Skeletal muscle satellite cell (primary cell): ENCODE measurements around the gene GINS1. TPM values are rescaled to one million over a fixed set of nuclear protein-coding genes. Genes with fewer than 3 reads are reported as not detected.
A peak's percentile ranks its signal among the peaks of the same experiment; 100 is the strongest.

ENCODE experiments used
- H3K27me3 ChIP-seq: 2 replicates; pipeline ENCODE4 v1.7.0; 2013; ENCODE audit warnings: low read length; ENCODE audit not compliant: control insufficient read depth, insufficient read depth
- H3K36me3 ChIP-seq: 2 replicates; pipeline ENCODE4 v1.7.0; 2013; ENCODE audit warnings: mild to moderate bottlenecking, control low read depth, low read length; ENCODE audit not compliant: insufficient read depth
- H3K4me1 ChIP-seq: 2 replicates; pipeline ENCODE4 v1.7.0; 2013; ENCODE audit warnings: low read length; ENCODE audit not compliant: control insufficient read depth, insufficient read depth
- H3K4me2 ChIP-seq: 2 replicates; pipeline ENCODE4 v1.7.0; 2013; ENCODE audit warnings: mild to moderate bottlenecking, low read length
- H3K4me3 ChIP-seq: 2 replicates; pipeline ENCODE4 v1.7.0; 2013; ENCODE audit warnings: low read length
- H3K9ac ChIP-seq: 2 replicates; pipeline ENCODE4 v1.7.0; 2013; ENCODE audit warnings: mild to moderate bottlenecking, low read depth, low read length, moderate library complexity
- H3K9me3 ChIP-seq: replicated peaks from 2 replicates; pipeline ENCODE4 v1.7.0; 2013; ENCODE audit warnings: mild to moderate bottlenecking, control low read depth, low read length
- total RNA-seq: library from RNA; depleted of rRNA; stranded (reverse); fragments of >200 nt; gene quantifications from 2 replicates; pipeline ENCODE4 v1.2.3, GENCODE V29; 2012; rRNA removed

The GINS1 gene
- total RNA-seq: 9.9 and 10.0 TPM in 2 replicates

- no peaks in the 10 kb centered on the region for H3K36me3 ChIP-seq
- no peaks in the 10 kb centered on the region for H3K27me3 ChIP-seq
- H3K4me3 ChIP-seq: peak within 1 kb of the TSS; percentile 84
These were observed at the start of gene GINS1 for GRCh38 chr20:25407311-25408169. Gene GINS1, plus strand, starts transcription at chr20:25407673. Its CDS starts 148 bp downstream, at chr20:25407821.

DNA sequence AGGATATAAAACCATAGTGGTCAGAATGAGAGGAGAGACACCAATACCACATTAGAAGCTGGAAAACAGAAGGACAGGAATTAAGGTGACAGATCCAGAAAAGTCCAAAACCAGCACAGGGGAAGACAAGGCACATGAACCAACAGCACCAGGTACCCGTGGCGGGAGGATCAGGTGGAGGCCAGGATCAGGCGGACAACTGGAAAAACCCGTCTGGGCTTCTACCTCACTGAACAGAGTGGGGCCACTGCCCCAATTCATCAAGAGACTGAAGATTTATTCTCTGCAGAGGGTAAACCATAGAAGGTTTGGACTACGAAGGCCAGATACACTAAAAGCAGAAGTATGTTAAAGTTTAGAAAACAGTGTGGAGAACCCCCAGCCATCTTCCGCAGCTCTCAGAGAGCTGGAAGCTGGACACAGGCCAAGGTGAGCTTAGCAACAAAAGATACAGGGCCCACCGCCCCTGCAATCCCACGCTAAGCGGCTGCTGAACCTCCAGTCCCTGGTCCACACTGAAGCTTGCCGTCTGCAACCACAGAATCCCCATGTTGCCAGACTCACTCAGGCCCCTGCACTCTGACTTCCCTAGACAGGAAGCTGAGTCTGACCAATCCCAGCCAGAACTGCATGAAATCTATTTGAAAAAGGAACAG is 46.7 kb upstream of the GINS1 start:
- peaks cover 9% of the 10 kb centered on the region for H3K4me1 ChIP-seq
- no peaks in the 10 kb centered on the region for H3K9me3 ChIP-seq
- no peak overlapping the region for H3K9ac ChIP-seq
- peak overlapping the region; percentile 25 for H3K4me2 ChIP-seq
- H3K4me3 ChIP-seq: no peak overlapping the region
- H3K36me3 ChIP-seq: no peaks in the 10 kb centered on the region
- no peaks in the 10 kb centered on the region for H3K27me3 ChIP-seq

More at GRCh38 chr20:25407311-25408169, at the start of gene GINS1:
- Histone ChIP-seq H3K9me3 (peaks cover 6% of the 10 kb centered on the region), H3K4me1 (peaks cover 16% of the 10 kb centered on the region), H3K4me2 (peak within 1 kb of the TSS; percentile 86), H3K9ac (peak within 1 kb of the TSS; percentile 87)

- Histone ChIP-seq H3K4me3 (no peak overlapping the region), H3K9ac (no peak overlapping the region), H3K4me1 (peaks cover 9% of the 10 kb centered on the region)
These were observed 46.2 kb upstream of the GINS1 start for GRCh38 chr20:25361287-25361683.

GRCh38 chr20:25364180-25364788 is 43.2 kb upstream of the GINS1 start:
- H3K9ac ChIP-seq: no peak overlapping the region
- no peaks in the 10 kb centered on the region for H3K27me3 ChIP-seq
- no peaks in the 10 kb centered on the region for H3K9me3 ChIP-seq
- H3K4me3 ChIP-seq: no peak overlapping the region
- H3K4me2 ChIP-seq: no peak overlapping the region
- peaks cover 9% of the 10 kb centered on the region for H3K4me1 ChIP-seq
- H3K36me3 ChIP-seq: no peaks in the 10 kb centered on the region

More at GRCh38 chr20:25361287-25361683, 46.2 kb upstream of the GINS1 start:
- H3K9me3 ChIP-seq: no peaks in the 10 kb centered on the region
- no peak overlapping the region for H3K4me2 ChIP-seq
- H3K27me3 ChIP-seq: no peaks in the 10 kb centered on the region
- H3K36me3 ChIP-seq: no peaks in the 10 kb centered on the region

DNA sequence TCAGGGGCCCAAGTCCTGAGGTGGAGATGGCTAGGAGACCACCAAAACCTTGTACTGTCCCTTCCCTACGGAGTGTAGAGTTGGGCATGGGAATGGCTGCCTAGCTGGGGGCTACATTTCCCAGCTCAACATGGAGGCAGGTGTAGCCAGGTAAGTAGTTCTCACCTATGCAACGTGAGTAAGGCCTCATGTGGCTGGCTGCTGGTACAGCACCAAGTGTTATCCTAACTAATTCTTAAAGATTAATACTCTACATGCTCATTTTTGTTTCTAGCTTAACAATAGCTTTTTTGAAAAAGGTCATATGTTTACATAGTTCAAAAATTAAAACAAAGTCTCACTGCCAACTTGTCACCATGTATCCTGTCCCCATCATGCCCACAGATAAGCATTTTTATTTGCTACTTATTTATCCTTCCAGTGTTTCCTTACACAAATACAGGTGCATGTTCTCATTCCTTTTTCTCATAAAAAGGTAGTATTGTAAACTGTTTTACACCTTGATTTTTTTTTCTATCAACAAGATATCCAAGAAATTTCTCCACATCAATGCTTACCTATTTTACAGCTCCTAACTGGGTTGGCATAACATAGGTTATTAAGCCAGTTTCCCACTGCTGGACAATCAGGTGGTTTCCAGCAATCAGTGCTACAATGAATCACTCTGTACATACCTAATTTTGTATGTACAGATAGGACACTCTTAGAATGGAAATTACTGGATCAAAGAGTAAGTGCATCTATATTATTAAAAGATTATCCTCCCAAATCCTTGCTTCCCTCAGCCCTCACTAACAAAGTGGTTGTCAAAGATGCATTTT is 42.4 kb upstream of the GINS1 start:
- H3K9ac ChIP-seq: no peak overlapping the region
- H3K27me3 ChIP-seq: no peaks in the 10 kb centered on the region
- H3K4me1 ChIP-seq: peaks cover 9% of the 10 kb centered on the region
- no peak overlapping the region for H3K4me3 ChIP-seq
- no peak overlapping the region for H3K4me2 ChIP-seq
- H3K9me3 ChIP-seq: no peaks in the 10 kb centered on the region
- no peaks in the 10 kb centered on the region for H3K36me3 ChIP-seq

DNA sequence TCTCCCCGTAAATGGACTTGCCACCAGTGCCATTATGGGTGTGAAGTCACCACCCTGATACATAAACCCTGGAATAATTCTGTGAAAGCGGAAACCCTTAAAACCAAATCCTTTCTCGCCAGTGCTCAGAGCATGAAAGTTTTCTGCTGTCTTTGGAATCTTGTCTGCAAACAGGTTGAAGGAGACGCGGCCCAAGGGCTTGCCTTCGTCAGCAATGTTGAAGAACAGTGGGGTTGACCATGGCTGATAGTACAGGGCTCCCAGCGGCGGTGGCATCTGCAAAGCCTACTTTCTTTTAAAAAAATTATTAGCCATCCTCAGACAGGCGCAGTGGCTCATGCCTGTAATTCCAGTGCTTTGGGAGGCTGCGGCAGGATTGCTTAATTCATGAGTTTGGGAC is 38.9 kb upstream of the GINS1 start:
- no peaks in the 10 kb centered on the region for H3K27me3 ChIP-seq
- peaks cover 10% of the 10 kb centered on the region for H3K9me3 ChIP-seq
- H3K4me3 ChIP-seq: no peak overlapping the region
- peaks cover 5% of the 10 kb centered on the region for H3K4me1 ChIP-seq
- peaks cover 2% of the 10 kb centered on the region for H3K36me3 ChIP-seq
- no peak overlapping the region for H3K9ac ChIP-seq
- H3K4me2 ChIP-seq: no peak overlapping the region

GRCh38 chr20:25368976-25369375 is 38.5 kb upstream of the GINS1 start:
- Histone ChIP-seq H3K9me3 (peaks cover 10% of the 10 kb centered on the region), H3K4me3 (no peak overlapping the region), H3K36me3 (peaks cover 2% of the 10 kb centered on the region), H3K9ac (no peak overlapping the region), H3K4me2 (no peak overlapping the region), H3K27me3 (no peaks in the 10 kb centered on the region), H3K4me1 (peaks cover 5% of the 10 kb centered on the region)

DNA sequence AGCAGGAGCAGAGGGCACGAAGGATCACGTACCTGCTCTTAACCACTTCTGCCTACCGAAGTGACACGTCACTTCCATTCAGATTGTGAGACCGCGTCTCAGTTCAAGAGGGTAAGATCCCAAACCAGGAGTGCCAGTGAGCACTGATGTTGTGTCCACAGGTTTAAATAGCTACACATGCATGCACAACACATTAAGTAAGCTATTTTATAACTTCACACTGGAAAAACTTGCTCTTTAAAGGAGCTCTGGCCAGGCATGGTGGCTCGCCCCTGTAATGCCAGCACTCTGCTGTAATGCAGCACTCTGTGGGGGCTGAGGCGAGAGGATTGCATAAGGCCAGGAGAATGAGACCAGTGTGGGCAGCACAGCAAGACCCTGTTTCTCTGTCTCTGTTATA is 37.9 kb upstream of the GINS1 start:
- Histone ChIP-seq H3K4me1 (peaks cover 5% of the 10 kb centered on the region), H3K36me3 (peaks cover 2% of the 10 kb centered on the region), H3K9ac (no peak overlapping the region), H3K27me3 (no peaks in the 10 kb centered on the region), H3K9me3 (peaks cover 10% of the 10 kb centered on the region), H3K4me3 (no peak overlapping the region), H3K4me2 (no peak overlapping the region)

GRCh38 chr20:25369971-25370370 is 37.5 kb upstream of the GINS1 start:
- no peaks in the 10 kb centered on the region for H3K27me3 ChIP-seq
- peaks cover 5% of the 10 kb centered on the region for H3K4me1 ChIP-seq
- H3K9ac ChIP-seq: no peak overlapping the region
- peaks cover 2% of the 10 kb centered on the region for H3K36me3 ChIP-seq
- no peak overlapping the region for H3K4me3 ChIP-seq
- no peak overlapping the region for H3K4me2 ChIP-seq
- H3K9me3 ChIP-seq: peaks cover 10% of the 10 kb centered on the region

GRCh38 chr20:25372584-25373336 is 34.7 kb upstream of the GINS1 start:
- Histone ChIP-seq H3K4me2 (peak overlapping the region; percentile 14), H3K4me3 (peak overlapping the region; percentile 12), H3K9me3 (peaks cover 10% of the 10 kb centered on the region), H3K36me3 (peaks cover 2% of the 10 kb centered on the region), H3K27me3 (no peaks in the 10 kb centered on the region), H3K4me1 (peaks cover 5% of the 10 kb centered on the region), H3K9ac (no peak overlapping the region)
